Ovary (tissue), 3 donors: ENCODE measurements around the gene NDST1.

ENCODE experiments used
- CTCF ChIP-seq, 3 donors: fragments of 450-650 bp in 2 of 3; fragments of 200-600 bp in 1 of 3; IDR thresholded peaks; one replicate each; pipeline versions ENCODE4 v1.5.1 to v1.8.0; 2016 to 2022; ENCODE audit warnings: antibody characterized with exemption in 3 of 3, mild to moderate bottlenecking in 1 of 3
- EP300 ChIP-seq: sonication (generic); formaldehyde crosslinking; IDR thresholded peaks from one replicate; pipeline ENCODE4 v1.6.1; 2017; ENCODE audit warnings: antibody characterized with exemption
- POLR2A ChIP-seq: fragments of 450-650 bp; IDR thresholded peaks from one replicate; pipeline ENCODE4 v1.6.1; 2017; ENCODE audit warnings: antibody characterized with exemption, mild to moderate bottlenecking, moderate library complexity
- donor health status: DM: no; HTN: no; CAD: no.

- TF ChIP-seq CTCF (IDR thresholded peaks at IDR 0.05) (no peak), POLR2A (no peak), EP300 (no peak)
These were observed 67.1 kb downstream of the NDST1 start for GRCh38 chr5:150574818-150575547.
